Measurements from ENCODE around the gene HMGN3.

Gene HMGN3

GRCh38 chr6:79184641-79185040, 49.8 kb downstream of the HMGN3 start:
- DNase-seq (ENCODE audit: low read depth): no peak

- DNase-seq (ENCODE audit: low read depth): no peak
Measured at GRCh38 chr6:79184086-79184485, 50.4 kb downstream of the HMGN3 start.

DNA sequence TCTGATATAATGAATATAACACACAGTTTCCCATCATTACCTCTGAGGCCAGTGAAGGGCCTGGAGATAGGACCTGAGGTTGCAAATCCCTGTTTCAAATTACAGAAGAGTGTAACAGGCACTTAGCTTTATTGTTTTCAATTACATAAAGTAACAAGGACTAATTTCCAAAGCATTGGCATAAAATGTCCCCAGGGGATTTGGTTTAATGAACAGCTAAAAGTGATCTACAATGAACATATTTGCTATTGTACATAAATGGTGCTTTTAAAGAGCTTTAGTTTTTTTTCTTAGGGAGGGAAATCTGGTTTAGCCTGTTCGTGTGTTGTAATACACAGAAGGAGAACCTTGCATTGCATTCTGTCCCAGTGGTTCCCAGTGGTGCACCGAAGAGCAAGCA, 54.4 kb downstream of the HMGN3 start:
- DNase-seq (ENCODE audit: low read depth): no peak

GRCh38 chr6:79173378-79173777, 61.1 kb downstream of the HMGN3 start:
- no peak for DNase-seq (ENCODE audit: low read depth)

- DNase-seq (ENCODE audit: low read depth): no peak
Measured at GRCh38 chr6:79170959-79171358, 63.5 kb downstream of the HMGN3 start.

- DNase-seq (ENCODE audit: low read depth): no peak
Measured at GRCh38 chr6:79170431-79170830, 64.1 kb downstream of the HMGN3 start.

DNA sequence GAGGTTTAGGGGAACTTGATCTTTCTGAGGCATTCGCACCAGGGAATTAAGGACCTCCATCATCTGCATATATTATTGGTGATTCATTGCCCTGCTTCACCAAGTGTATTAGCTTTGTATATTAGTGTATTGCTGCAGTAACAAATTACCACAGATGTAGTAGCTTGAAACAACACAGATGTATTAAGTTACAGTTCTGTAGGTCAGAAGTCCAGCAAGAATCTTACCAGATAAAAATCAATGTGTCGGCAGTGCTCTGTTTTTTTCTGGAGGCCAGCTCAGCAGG, 65.8 kb downstream of the HMGN3 start:
- DNase-seq (ENCODE audit: low read depth): no peak

DNA sequence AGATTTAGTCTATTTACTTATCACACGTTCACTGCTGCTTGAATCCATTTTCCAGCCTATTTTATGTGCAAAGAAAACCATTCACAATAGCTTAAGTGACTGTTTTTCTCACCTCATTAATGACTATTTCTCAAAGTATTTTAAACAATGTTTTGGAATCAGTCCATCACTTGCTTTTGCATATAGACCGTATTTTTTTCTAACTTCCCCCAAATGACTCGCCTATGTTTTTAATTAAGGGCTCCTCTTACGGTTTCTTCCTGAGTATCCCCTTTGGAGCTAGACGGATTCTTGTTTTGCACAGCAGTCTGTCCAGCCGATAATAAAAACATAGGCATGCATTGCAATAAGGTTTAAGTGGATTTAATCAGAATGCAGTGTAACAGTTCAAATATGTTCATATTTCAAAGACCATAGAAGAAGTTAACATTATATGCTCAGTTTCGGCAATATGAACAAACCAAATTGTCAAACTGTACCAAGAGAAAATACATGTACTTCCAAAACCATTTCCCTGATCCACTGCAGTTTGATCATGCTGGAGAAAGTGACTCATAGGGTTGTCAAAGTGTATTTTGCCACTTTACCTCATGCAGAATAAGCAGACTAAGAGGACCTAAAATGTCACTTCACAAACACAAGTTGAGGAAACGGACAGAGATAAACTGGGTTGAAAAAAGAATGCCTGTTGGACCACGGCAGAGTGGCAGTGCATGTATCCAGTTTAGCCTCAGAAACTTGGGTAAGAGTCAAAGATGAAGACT, 66.4 kb downstream of the HMGN3 start:
- no peak for DNase-seq (ENCODE audit: low read depth)

GRCh38 chr6:79159846-79160245, 74.6 kb downstream of the HMGN3 start:
- no peak for DNase-seq (ENCODE audit: low read depth)

- DNase-seq (ENCODE audit: low read depth): no peak
Measured at GRCh38 chr6:79158856-79159516, 75.5 kb downstream of the HMGN3 start.

- no peak for DNase-seq (ENCODE audit: low read depth)
Measured at GRCh38 chr6:79157961-79158644, 76.4 kb downstream of the HMGN3 start.

- no peak for DNase-seq (ENCODE audit: low read depth)
Measured at GRCh38 chr6:79152269-79152737, 82.2 kb downstream of the HMGN3 start.

Measured in stimulated activated CD8-positive, alpha-beta memory T cell treated with anti-CD3 and anti-CD28 coated beads, Interleukin-12 subunit alpha, Interleukin-12 subunit beta, amount 100 ng/mL, for 1 hour (primary cell).